Thyroid gland (tissue), 4 donors: ENCODE data around the gene FGF16.

Source experiments
- CTCF ChIP-seq, 6 experiments: fragments of 200-600 bp in 3 of 6; fragments of 450-650 bp in 3 of 6; sonication (generic) in 3 of 6; IDR thresholded peaks; one replicate each; pipeline ENCODE4 v1.5.1; 2016 to 2019; ENCODE audit warnings: antibody characterized with exemption in 6 of 6, mild to moderate bottlenecking in 2 of 6, inconsistent platforms in 1 of 6, moderate library complexity in 1 of 6
- POLR2A ChIP-seq, 2 donors: fragments of 450-650 bp; IDR thresholded peaks; one replicate each; pipeline ENCODE4 v1.6.1; 2017; ENCODE audit warnings: antibody characterized with exemption in 2 of 2, mild to moderate bottlenecking in 2 of 2, moderate library complexity in 1 of 2

- TF ChIP-seq CTCF (IDR thresholded peaks at IDR 0.05) (no peak), POLR2A (IDR thresholded peaks at IDR 0.05) (no peak)
Measured at GRCh38 chrX:77444075-77444474, 3.1 kb upstream of the FGF16 start.
